Measurements from ENCODE around the gene KLHL29. TPM values are rescaled to one million over a fixed set of nuclear protein-coding genes. Genes with fewer than 3 reads are reported as not detected.

Gene KLHL29
- total and polyA plus RNA-seq, 2 donors = 1.4 to 2.9 TPM

GRCh38 chr2:23618794-23619530 lies 234.0 kb downstream of the KLHL29 start:
- Histone ChIP-seq H3K36me3 (ENCODE audit: control insufficient read depth in 2 of 2, insufficient read depth in 2 of 2, low read length in 1 of 2) (no peaks in the 10 kb centered on the region), H3K27ac (ENCODE audit: low read depth in 1 of 2, low read length in 1 of 2) (no peak overlapping the region), H3K27me3 (ENCODE audit: control insufficient read depth in 2 of 2, insufficient read depth in 1 of 2, low read length in 1 of 2) (peaks cover 0 to 22% of the 10 kb centered on the region in 2 donors), H3K9me3 (ENCODE audit: control insufficient read depth in 2 of 2, insufficient read depth in 1 of 2, low read length in 1 of 2) (peaks cover 0 to under 1% of the 10 kb centered on the region in 2 donors), H3K4me3 (ENCODE audit: low read length in 2 of 2) (no peak overlapping the region), H3K4me1 (ENCODE audit: control insufficient read depth in 2 of 2, insufficient read depth in 2 of 2, low read length in 2 of 2) (peaks cover 6 to 8% of the 10 kb centered on the region in 2 donors)
- WGBS = 88% methylated on average over 7 of the region's 7 CpGs
- DNase-seq (ENCODE audit: low read depth in 6 of 9, low spot score in 9 of 9) = no peak

- Histone ChIP-seq H3K27me3 (ENCODE audit: control insufficient read depth in 2 of 2, insufficient read depth in 1 of 2, low read length in 1 of 2) (peaks cover 0 to 17% of the 10 kb centered on the region in 2 donors), H3K27ac (ENCODE audit: low read depth in 1 of 2, low read length in 1 of 2) (no peak overlapping the region), H3K9me3 (ENCODE audit: control insufficient read depth in 2 of 2, insufficient read depth in 1 of 2, low read length in 1 of 2) (peaks cover 0 to 7% of the 10 kb centered on the region in 2 donors), H3K36me3 (ENCODE audit: control insufficient read depth in 2 of 2, insufficient read depth in 2 of 2, low read length in 1 of 2) (no peaks in the 10 kb centered on the region), H3K4me3 (ENCODE audit: low read length in 2 of 2) (no peak overlapping the region), H3K4me1 (ENCODE audit: control insufficient read depth in 2 of 2, insufficient read depth in 2 of 2, low read length in 2 of 2) (peaks cover under 1 to 2% of the 10 kb centered on the region in 2 donors)
- DNase-seq (ENCODE audit: low read depth in 6 of 9, low spot score in 9 of 9) = no peak
- 96% methylated on average over 7 of the region's 7 CpGs for WGBS
Observed at GRCh38 chr2:23619941-23620340, 235.0 kb downstream of the KLHL29 start.

- Histone ChIP-seq H3K36me3 (ENCODE audit: control insufficient read depth in 2 of 2, insufficient read depth in 2 of 2, low read length in 1 of 2) (no peaks in the 10 kb centered on the region), H3K9me3 (ENCODE audit: control insufficient read depth in 2 of 2, insufficient read depth in 1 of 2, low read length in 1 of 2) (peaks cover 0 to 7% of the 10 kb centered on the region in 2 donors), H3K4me3 (ENCODE audit: low read length in 2 of 2) (no peak overlapping the region), H3K27ac (ENCODE audit: low read depth in 1 of 2, low read length in 1 of 2) (no peak overlapping the region), H3K27me3 (ENCODE audit: control insufficient read depth in 2 of 2, insufficient read depth in 1 of 2, low read length in 1 of 2) (peaks cover 0 to 8% of the 10 kb centered on the region in 2 donors), H3K4me1 (ENCODE audit: control insufficient read depth in 2 of 2, insufficient read depth in 2 of 2, low read length in 2 of 2) (no peaks in the 10 kb centered on the region)
- DNase-seq (ENCODE audit: low read depth in 6 of 9, low spot score in 9 of 9) = no peak
- WGBS = 96% methylated on average over 14 of the region's 14 CpGs
Observed at GRCh38 chr2:23620841-23621341, 235.9 kb downstream of the KLHL29 start.

GRCh38 chr2:23621616-23622015 lies 236.6 kb downstream of the KLHL29 start:
- no peak for DNase-seq (ENCODE audit: low read depth in 6 of 9, low spot score in 9 of 9)
- peaks cover 0 to 7% of the 10 kb centered on the region in 2 donors for H3K9me3 ChIP-seq (ENCODE audit: control insufficient read depth in 2 of 2, insufficient read depth in 1 of 2, low read length in 1 of 2)
- no peak overlapping the region for H3K4me3 ChIP-seq (ENCODE audit: low read length in 2 of 2)
- no peaks in the 10 kb centered on the region for H3K4me1 ChIP-seq (ENCODE audit: control insufficient read depth in 2 of 2, insufficient read depth in 2 of 2, low read length in 2 of 2)
- peaks cover 0 to 6% of the 10 kb centered on the region in 2 donors for H3K27me3 ChIP-seq (ENCODE audit: control insufficient read depth in 2 of 2, insufficient read depth in 1 of 2, low read length in 1 of 2)
- H3K36me3 ChIP-seq (ENCODE audit: control insufficient read depth in 2 of 2, insufficient read depth in 2 of 2, low read length in 1 of 2) = no peaks in the 10 kb centered on the region
- H3K27ac ChIP-seq (ENCODE audit: low read depth in 1 of 2, low read length in 1 of 2) = no peak overlapping the region
- 92% methylated on average over 5 of the region's 5 CpGs for WGBS

- no peak overlapping the region for H3K27ac ChIP-seq (ENCODE audit: low read depth in 1 of 2, low read length in 1 of 2)
- H3K4me1 ChIP-seq (ENCODE audit: control insufficient read depth in 2 of 2, insufficient read depth in 2 of 2, low read length in 2 of 2) = no peaks in the 10 kb centered on the region
- H3K27me3 ChIP-seq (ENCODE audit: control insufficient read depth in 2 of 2, insufficient read depth in 1 of 2, low read length in 1 of 2) = peaks cover 0 to 2% of the 10 kb centered on the region in 2 donors
- no peaks in the 10 kb centered on the region for H3K36me3 ChIP-seq (ENCODE audit: control insufficient read depth in 2 of 2, insufficient read depth in 2 of 2, low read length in 1 of 2)
- no peak overlapping the region for H3K4me3 ChIP-seq (ENCODE audit: low read length in 2 of 2)
- DNase-seq (ENCODE audit: low read depth in 6 of 9, low spot score in 9 of 9) = no peak
- WGBS = 94% methylated on average over 8 of the region's 8 CpGs
- H3K9me3 ChIP-seq (ENCODE audit: control insufficient read depth in 2 of 2, insufficient read depth in 1 of 2, low read length in 1 of 2) = peaks cover 0 to 7% of the 10 kb centered on the region in 2 donors
Observed at GRCh38 chr2:23622466-23622865, 237.5 kb downstream of the KLHL29 start.

- 93% methylated on average over 14 of the region's 14 CpGs for WGBS
- no peak overlapping the region for H3K4me3 ChIP-seq (ENCODE audit: low read length in 2 of 2)
- H3K27me3 ChIP-seq (ENCODE audit: control insufficient read depth in 2 of 2, insufficient read depth in 1 of 2, low read length in 1 of 2) = peaks cover 0 to 2% of the 10 kb centered on the region in 2 donors
- DNase-seq (ENCODE audit: low read depth in 6 of 9, low spot score in 9 of 9) = no peak
- H3K4me1 ChIP-seq (ENCODE audit: control insufficient read depth in 2 of 2, insufficient read depth in 2 of 2, low read length in 2 of 2) = no peaks in the 10 kb centered on the region
- H3K36me3 ChIP-seq (ENCODE audit: control insufficient read depth in 2 of 2, insufficient read depth in 2 of 2, low read length in 1 of 2) = no peaks in the 10 kb centered on the region
- H3K9me3 ChIP-seq (ENCODE audit: control insufficient read depth in 2 of 2, insufficient read depth in 1 of 2, low read length in 1 of 2) = peaks cover 0 to 7% of the 10 kb centered on the region in 2 donors
- H3K27ac ChIP-seq (ENCODE audit: low read depth in 1 of 2, low read length in 1 of 2) = no peak overlapping the region
Observed at GRCh38 chr2:23622966-23623675, 238.1 kb downstream of the KLHL29 start.

- Histone ChIP-seq H3K9me3 (ENCODE audit: control insufficient read depth in 2 of 2, insufficient read depth in 1 of 2, low read length in 1 of 2) (peaks cover 0 to 7% of the 10 kb centered on the region in 2 donors), H3K4me3 (ENCODE audit: low read length in 2 of 2) (no peak overlapping the region), H3K4me1 (ENCODE audit: control insufficient read depth in 2 of 2, insufficient read depth in 2 of 2, low read length in 2 of 2) (peaks cover 0 to under 1% of the 10 kb centered on the region in 2 donors), H3K36me3 (ENCODE audit: control insufficient read depth in 2 of 2, insufficient read depth in 2 of 2, low read length in 1 of 2) (no peaks in the 10 kb centered on the region), H3K27ac (ENCODE audit: low read depth in 1 of 2, low read length in 1 of 2) (no peak overlapping the region), H3K27me3 (ENCODE audit: control insufficient read depth in 2 of 2, insufficient read depth in 1 of 2, low read length in 1 of 2) (peaks cover 0 to 7% of the 10 kb centered on the region in 2 donors)
- 60% methylated on average over 5 of the region's 5 CpGs for WGBS
- no peak for DNase-seq (ENCODE audit: low read depth in 6 of 9, low spot score in 9 of 9)
Observed at GRCh38 chr2:23624378-23624777, 239.4 kb downstream of the KLHL29 start.

- Histone ChIP-seq H3K27ac (ENCODE audit: low read depth in 1 of 2, low read length in 1 of 2) (no peak overlapping the region), H3K4me1 (ENCODE audit: control insufficient read depth in 2 of 2, insufficient read depth in 2 of 2, low read length in 2 of 2) (peaks cover 0 to 6% of the 10 kb centered on the region in 2 donors), H3K9me3 (ENCODE audit: control insufficient read depth in 2 of 2, insufficient read depth in 1 of 2, low read length in 1 of 2) (peaks cover 0 to 7% of the 10 kb centered on the region in 2 donors), H3K4me3 (ENCODE audit: low read length in 2 of 2) (no peak overlapping the region), H3K27me3 (ENCODE audit: control insufficient read depth in 2 of 2, insufficient read depth in 1 of 2, low read length in 1 of 2) (peaks cover 0 to 11% of the 10 kb centered on the region in 2 donors), H3K36me3 (ENCODE audit: control insufficient read depth in 2 of 2, insufficient read depth in 2 of 2, low read length in 1 of 2) (no peaks in the 10 kb centered on the region)
- no peak for DNase-seq (ENCODE audit: low read depth in 6 of 9, low spot score in 9 of 9)
- 70% methylated on average over 4 of the region's 4 CpGs for WGBS
Observed at GRCh38 chr2:23624915-23625314, 239.9 kb downstream of the KLHL29 start.

GRCh38 chr2:23625726-23626125 lies 240.7 kb downstream of the KLHL29 start:
- whole genome bisulfite sequencing = 91% methylated on average over 4 of the region's 4 CpGs
- Histone ChIP-seq H3K36me3 (ENCODE audit: control insufficient read depth in 2 of 2, insufficient read depth in 2 of 2, low read length in 1 of 2) (no peaks in the 10 kb centered on the region), H3K9me3 (ENCODE audit: control insufficient read depth in 2 of 2, insufficient read depth in 1 of 2, low read length in 1 of 2) (peaks cover 0 to 7% of the 10 kb centered on the region in 2 donors), H3K4me3 (ENCODE audit: low read length in 2 of 2) (no peak overlapping the region), H3K27ac (ENCODE audit: low read depth in 1 of 2, low read length in 1 of 2) (no peak overlapping the region), H3K4me1 (ENCODE audit: control insufficient read depth in 2 of 2, insufficient read depth in 2 of 2, low read length in 2 of 2) (peaks cover 0 to 9% of the 10 kb centered on the region in 2 donors), H3K27me3 (ENCODE audit: control insufficient read depth in 2 of 2, insufficient read depth in 1 of 2, low read length in 1 of 2) (peaks cover 0 to 14% of the 10 kb centered on the region in 2 donors)
- no peak for DNase-seq (ENCODE audit: low read depth in 6 of 9, low spot score in 9 of 9)

All from thymus (tissue), 11 donors.